Measurements from ENCODE around the gene GRIP2. TPM values are rescaled to one million over a fixed set of nuclear protein-coding genes. Genes with fewer than 3 reads are reported as not detected.
A peak's percentile ranks its signal among the peaks of the same experiment; 100 is the strongest.

Gene GRIP2
- total RNA-seq, 4 donors from 2014 or later = 0.80 to 12.4 (median 1.4) TPM; not detected in 1

GRCh38 chr3:14496351-14496750, 43.8 kb downstream of the GRIP2 start:
- H3K4me3 ChIP-seq = no peak overlapping the region
- DNase-seq = peak in 1 of 3 donors; percentile 29

GRCh38 chr3:14494973-14495300, 45.2 kb downstream of the GRIP2 start:
- Histone ChIP-seq H3K36me3 (no peaks in the 10 kb centered on the region), H3K9me3 (no peaks in the 10 kb centered on the region), H3K4me1 (no peaks in the 10 kb centered on the region), H3K27me3 (no peaks in the 10 kb centered on the region), H3K27ac (no peak overlapping the region), H3K4me3 (no peak overlapping the region)
- no peak for TF ChIP-seq CTCF (IDR thresholded peaks at IDR 0.05)
- TF ChIP-seq POLR2A (IDR thresholded peaks at IDR 0.05) = no peak
- DNase-seq = peak in 1 of 3 donors; percentile 47

More at GRCh38 chr3:14496351-14496750, 43.8 kb downstream of the GRIP2 start:
- H3K27ac ChIP-seq = no peak overlapping the region
- H3K9me3 ChIP-seq = no peaks in the 10 kb centered on the region
- H3K27me3 ChIP-seq = no peaks in the 10 kb centered on the region
- no peaks in the 10 kb centered on the region for H3K4me1 ChIP-seq
- TF ChIP-seq CTCF (IDR thresholded peaks at IDR 0.05) (no peak), POLR2A (IDR thresholded peaks at IDR 0.05) (no peak)
- no peaks in the 10 kb centered on the region for H3K36me3 ChIP-seq

- Histone ChIP-seq H3K27ac (no peak overlapping the region), H3K9me3 (no peaks in the 10 kb centered on the region), H3K27me3 (no peaks in the 10 kb centered on the region), H3K4me1 (no peaks in the 10 kb centered on the region), H3K4me3 (no peak overlapping the region), H3K36me3 (peaks cover 0 to 4% (median 0%) of the 10 kb centered on the region in 3 donors)
- TF ChIP-seq CTCF (IDR thresholded peaks at IDR 0.05) (no peak), POLR2A (IDR thresholded peaks at IDR 0.05) (no peak)
- peak in 1 of 3 donors; percentile 24 for DNase-seq
Measured at GRCh38 chr3:14494279-14494972, 45.7 kb downstream of the GRIP2 start.

GRCh38 chr3:14492948-14493881, 46.9 kb downstream of the GRIP2 start:
- Histone ChIP-seq H3K27me3 (no peaks in the 10 kb centered on the region), H3K36me3 (peaks cover 0 to 8% (median 0%) of the 10 kb centered on the region in 3 donors), H3K9me3 (no peaks in the 10 kb centered on the region), H3K4me1 (no peaks in the 10 kb centered on the region), H3K27ac (no peak overlapping the region), H3K4me3 (no peak overlapping the region)
- TF ChIP-seq CTCF (IDR thresholded peaks at IDR 0.05) = no peak
- no peak for TF ChIP-seq POLR2A (IDR thresholded peaks at IDR 0.05)
- peak in 1 of 3 donors; percentile 43 for DNase-seq

- H3K4me3 ChIP-seq = no peak overlapping the region
- H3K27ac ChIP-seq = no peak overlapping the region
- TF ChIP-seq POLR2A (IDR thresholded peaks at IDR 0.05) = no peak
- TF ChIP-seq CTCF (IDR thresholded peaks at IDR 0.05) = no peak
- no peaks in the 10 kb centered on the region for H3K4me1 ChIP-seq
- no peaks in the 10 kb centered on the region for H3K27me3 ChIP-seq
- peaks cover 0 to 20% (median 0%) of the 10 kb centered on the region in 3 donors for H3K36me3 ChIP-seq
- no peaks in the 10 kb centered on the region for H3K9me3 ChIP-seq
- peak in 1 of 3 donors; percentile 44 for DNase-seq
Measured at GRCh38 chr3:14491396-14492190, 48.5 kb downstream of the GRIP2 start.
